Uterus (tissue), 4 donors: ENCODE data around the gene MEIS2. TPM values are rescaled to one million over a fixed set of nuclear protein-coding genes. Genes with fewer than 3 reads are reported as not detected.

ENCODE experiments used
- DNase-seq, 2 donors: peaks; one replicate each; pipeline ENCODE4 v3.0.0-alpha.2; 2019 to 2020
- H3K27ac ChIP-seq, 2 donors: fragments of 200-600 bp; sonication (generic); 1 replicate in 1 of 2; 2 replicates in 1 of 2; pipeline ENCODE4 v1.5.1; 2016 to 2018
- H3K27me3 ChIP-seq, 2 donors: fragments of 200-600 bp; sonication (generic); one replicate each; pipeline ENCODE4 v1.5.1; 2018 to 2019; ENCODE audit warnings: control low read depth in 1 of 2
- H3K36me3 ChIP-seq, 2 donors: fragments of 200-600 bp; sonication (generic); one replicate each; pipeline ENCODE4 v1.5.1; 2019; ENCODE audit warnings: control low read depth in 1 of 2
- H3K4me1 ChIP-seq, 2 donors: fragments of 200-600 bp; sonication (generic); one replicate each; pipeline ENCODE4 v1.5.1; 2018 to 2019; ENCODE audit warnings: control low read depth in 1 of 2
- H3K4me3 ChIP-seq, 2 donors: fragments of 200-600 bp; sonication (generic); 1 replicate in 1 of 2; 2 replicates in 1 of 2; pipeline ENCODE4 v1.5.1; 2018 to 2019; ENCODE audit warnings: mild to moderate bottlenecking in 1 of 2
- H3K9me3 ChIP-seq, 2 donors: fragments of 200-600 bp; sonication (generic); one replicate each; pipeline ENCODE4 v1.5.1; 2019; ENCODE audit warnings: control low read depth in 1 of 2
- CTCF ChIP-seq, 4 experiments: fragments of 200-600 bp in 2 of 4; fragments of 450-650 bp in 2 of 4; sonication (generic) in 2 of 4; IDR thresholded peaks; one replicate each; pipeline ENCODE4 v1.5.1; 2016 to 2019; ENCODE audit warnings: antibody characterized with exemption in 4 of 4, mild to moderate bottlenecking in 2 of 4, moderate library complexity in 1 of 4
- POLR2A ChIP-seq, 2 donors: fragments of 450-650 bp; IDR thresholded peaks; one replicate each; pipeline ENCODE4 v1.6.1; 2016; ENCODE audit warnings: antibody characterized with exemption in 2 of 2, mild to moderate bottlenecking in 1 of 2, moderate library complexity in 1 of 2
- intact Hi-C: fragments of 100-400 bp; cut with DNase I; formaldehyde crosslinking; loops from one replicate; pipeline ENCODE4 v1.15.1; 2023; ENCODE audit warnings: low total_unique reads
- total RNA-seq, 4 donors: library from RNA; depleted of rRNA in 3 of 4; stranded (reverse); fragments of >200 nt in 3 of 4; gene quantifications; one replicate each; pipeline versions ENCODE4 v1.1.0 to v1.2.4, GENCODE V29; 2014 to 2023
- donor health status: DM: yes; HTN: yes; CAD: no.

Gene MEIS2
- total RNA-seq, 4 donors from 2014 or later: 84.0 to 184 (median 112) TPM

- no peak for DNase-seq
- TF ChIP-seq POLR2A (IDR thresholded peaks at IDR 0.05) (no peak), CTCF (IDR thresholded peaks at IDR 0.05) (no peak)
- Histone ChIP-seq H3K36me3 (no peaks in the 10 kb centered on the region), H3K27ac (peak overlapping the region in 1 of 2 donors; percentile 4), H3K4me3 (no peak overlapping the region), H3K27me3 (no peaks in the 10 kb centered on the region), H3K4me1 (peaks cover 4 to 13% of the 10 kb centered on the region in 2 donors), H3K9me3 (no peaks in the 10 kb centered on the region)
- intact Hi-C loops: no loop called here
These were observed 71.6 kb downstream of the MEIS2 start for GRCh38 chr15:37028625-37029296.

GRCh38 chr15:37020852-37021251 lies 79.5 kb downstream of the MEIS2 start:
- Histone ChIP-seq H3K9me3 (no peaks in the 10 kb centered on the region), H3K27ac (peak overlapping the region; percentile 71 to 77), H3K27me3 (no peaks in the 10 kb centered on the region), H3K4me1 (peaks cover 1 to 7% of the 10 kb centered on the region in 2 donors), H3K36me3 (no peaks in the 10 kb centered on the region), H3K4me3 (no peak overlapping the region)
- TF ChIP-seq POLR2A (IDR thresholded peaks at IDR 0.05) (no peak), CTCF (IDR thresholded peaks at IDR 0.05) (no peak)
- no peak for DNase-seq
- intact Hi-C loops: no loop called here

GRCh38 chr15:37019479-37020433 lies 80.6 kb downstream of the MEIS2 start:
- no peak for DNase-seq
- intact Hi-C loops: no loop called here
- no peak for TF ChIP-seq POLR2A (IDR thresholded peaks at IDR 0.05)
- TF ChIP-seq CTCF (IDR thresholded peaks at IDR 0.05): no peak
- H3K9me3 ChIP-seq: no peaks in the 10 kb centered on the region
- H3K27ac ChIP-seq: peak overlapping the region; percentile 71 to 77
- no peaks in the 10 kb centered on the region for H3K27me3 ChIP-seq
- H3K4me1 ChIP-seq: peaks cover 7 to 10% of the 10 kb centered on the region in 2 donors
- H3K4me3 ChIP-seq: no peak overlapping the region
- H3K36me3 ChIP-seq: no peaks in the 10 kb centered on the region

GRCh38 chr15:37017031-37017625 lies 83.2 kb downstream of the MEIS2 start:
- intact Hi-C loops: no loop called here
- TF ChIP-seq CTCF (IDR thresholded peaks at IDR 0.05) (no peak), POLR2A (IDR thresholded peaks at IDR 0.05) (no peak)
- Histone ChIP-seq H3K9me3 (no peaks in the 10 kb centered on the region), H3K4me1 (peaks cover 7 to 18% of the 10 kb centered on the region in 2 donors), H3K4me3 (no peak overlapping the region), H3K27ac (peak overlapping the region; percentile 74 to 81), H3K27me3 (no peaks in the 10 kb centered on the region), H3K36me3 (no peaks in the 10 kb centered on the region)
- no peak for DNase-seq
